Breast epithelium (tissue), 4 donors: ENCODE data around the gene ATP10D. TPM values are rescaled to one million over a fixed set of nuclear protein-coding genes. Genes with fewer than 3 reads are reported as not detected.
A peak's percentile ranks its signal among the peaks of the same experiment; 100 is the strongest.

ENCODE experiments used
- DNase-seq, 2 donors: peaks; one replicate each; pipeline ENCODE4 v3.0.0-alpha.2; 2019; ENCODE audit warnings: low spot score in 2 of 2
- H3K27ac ChIP-seq, 2 donors: fragments of 200-600 bp; sonication (generic) in 1 of 2; one replicate each; pipeline ENCODE4 v1.5.1; 2016 to 2019; ENCODE audit warnings: mild to moderate bottlenecking in 1 of 2
- H3K27me3 ChIP-seq, 2 donors: fragments of 200-600 bp; sonication (generic) in 1 of 2; one replicate each; pipeline versions ENCODE4 v1.5.1 to v1.6.0; 2017 to 2019; ENCODE audit warnings: control low read depth in 1 of 2, mild to moderate bottlenecking in 1 of 2
- H3K36me3 ChIP-seq: fragments of 200-600 bp; one replicate; pipeline ENCODE4 v1.5.1; 2019
- H3K4me1 ChIP-seq, 2 donors: fragments of 200-600 bp; sonication (generic); one replicate each; pipeline ENCODE4 v1.5.1; 2016 to 2019; ENCODE audit warnings: control low read depth in 1 of 2
- H3K4me3 ChIP-seq, 3 donors: fragments of 200-600 bp; sonication (generic); 1 replicate in 2 of 3; 2 replicates in 1 of 3; pipeline ENCODE4 v1.5.1; 2016 to 2019; ENCODE audit warnings: mild to moderate bottlenecking in 3 of 3, moderate library complexity in 2 of 3
- H3K9me3 ChIP-seq, 2 donors: fragments of 200-600 bp; sonication (generic) in 1 of 2; one replicate each; pipeline ENCODE4 v1.5.1; 2016 to 2019; ENCODE audit warnings: control low read depth in 1 of 2
- CTCF ChIP-seq, 3 donors: fragments of 450-650 bp; IDR thresholded peaks; one replicate each; pipeline ENCODE4 v1.5.1; 2016 to 2017; ENCODE audit warnings: antibody characterized with exemption in 3 of 3, mild to moderate bottlenecking in 3 of 3, moderate library complexity in 3 of 3
- POLR2A ChIP-seq: fragments of 450-650 bp; IDR thresholded peaks from one replicate; pipeline ENCODE4 v1.6.1; 2016; ENCODE audit warnings: antibody characterized with exemption, mild to moderate bottlenecking, moderate library complexity
- POLR2AphosphoS5 ChIP-seq, 3 donors: sonication (generic); formaldehyde crosslinking; IDR thresholded peaks; one replicate each; pipeline ENCODE4 v1.6.1; 2017; ENCODE audit warnings: antibody characterized with exemption in 3 of 3
- intact Hi-C: fragments of 100-400 bp; cut with DNase I; formaldehyde crosslinking; loops from one replicate; pipeline ENCODE4 v1.15.1; 2023; ENCODE audit warnings: low total_unique reads
- total RNA-seq, 3 donors: library from RNA; depleted of rRNA; stranded (reverse); fragments of >200 nt; gene quantifications; one replicate each; pipeline ENCODE4 v1.1.0, GENCODE V29; 2016

Gene ATP10D
- total RNA-seq, 3 donors from 2014 or later = 13.3 to 26.2 (median 15.7) TPM

- intact Hi-C loops = no loop called here
- no peak overlapping the region for H3K27ac ChIP-seq
- no peaks in the 10 kb centered on the region for H3K4me1 ChIP-seq
- DNase-seq = no peak
- H3K27me3 ChIP-seq = no peaks in the 10 kb centered on the region
- no peaks in the 10 kb centered on the region for H3K9me3 ChIP-seq
- H3K36me3 ChIP-seq = no peaks in the 10 kb centered on the region
- H3K4me3 ChIP-seq = no peak overlapping the region
- no peak for TF ChIP-seq POLR2A
- TF ChIP-seq CTCF (IDR thresholded peaks at IDR 0.05) = no peak
- TF ChIP-seq POLR2AphosphoS5 (IDR thresholded peaks at IDR 0.05) = no peak
These were observed 20.6 kb downstream of the ATP10D start for GRCh38 chr4:47505666-47506065.

DNA sequence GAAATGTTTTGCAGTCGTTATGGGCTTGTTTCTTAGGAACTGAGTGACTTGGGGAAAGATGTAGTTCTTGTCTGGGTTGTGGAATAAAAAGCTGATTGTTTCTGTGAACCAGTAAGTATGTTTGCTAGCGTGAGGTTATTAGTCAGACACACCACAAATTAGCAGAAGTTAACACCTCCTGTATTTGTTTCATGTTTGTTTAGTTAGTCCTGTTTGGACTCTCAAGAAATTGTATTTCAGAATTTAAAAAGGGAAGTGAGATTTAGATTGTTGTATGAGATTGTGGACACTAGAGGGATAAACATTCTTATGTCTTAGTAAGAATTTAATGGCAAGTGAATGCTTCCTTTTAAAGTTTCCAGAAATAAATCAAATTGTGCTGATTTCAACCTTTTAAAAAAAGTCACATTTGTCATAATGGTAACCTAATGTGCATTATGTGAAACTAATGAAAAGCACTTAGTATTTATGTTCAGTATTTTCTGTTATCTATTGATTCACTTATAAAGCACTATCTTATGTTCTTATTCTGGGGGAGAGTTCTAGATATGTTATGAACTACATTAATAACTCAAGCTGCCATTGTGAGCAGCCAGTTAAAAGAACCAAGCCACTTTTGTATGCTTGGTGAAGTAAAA lies 25.6 kb downstream of the ATP10D start:
- no peak for DNase-seq
- Histone ChIP-seq H3K27ac (peak overlapping the region; percentile 30 to 40), H3K27me3 (no peaks in the 10 kb centered on the region), H3K9me3 (no peaks in the 10 kb centered on the region), H3K4me3 (no peak overlapping the region), H3K36me3 (peaks cover 3% of the 10 kb centered on the region), H3K4me1 (no peaks in the 10 kb centered on the region)
- intact Hi-C loops = no loop called here
- TF ChIP-seq POLR2A = no peak
- peak in 1 of 3 donors; percentile 10 for TF ChIP-seq CTCF (IDR thresholded peaks at IDR 0.05)
- TF ChIP-seq POLR2AphosphoS5 (IDR thresholded peaks at IDR 0.05) = no peak

GRCh38 chr4:47513461-47513860 lies 28.4 kb downstream of the ATP10D start:
- Histone ChIP-seq H3K9me3 (no peaks in the 10 kb centered on the region), H3K27ac (no peak overlapping the region), H3K4me3 (no peak overlapping the region), H3K4me1 (no peaks in the 10 kb centered on the region), H3K27me3 (no peaks in the 10 kb centered on the region), H3K36me3 (peaks cover 3% of the 10 kb centered on the region)
- intact Hi-C loops = no loop called here
- no peak for TF ChIP-seq POLR2A
- no peak for TF ChIP-seq POLR2AphosphoS5 (IDR thresholded peaks at IDR 0.05)
- TF ChIP-seq CTCF (IDR thresholded peaks at IDR 0.05) = no peak
- DNase-seq = no peak

DNA sequence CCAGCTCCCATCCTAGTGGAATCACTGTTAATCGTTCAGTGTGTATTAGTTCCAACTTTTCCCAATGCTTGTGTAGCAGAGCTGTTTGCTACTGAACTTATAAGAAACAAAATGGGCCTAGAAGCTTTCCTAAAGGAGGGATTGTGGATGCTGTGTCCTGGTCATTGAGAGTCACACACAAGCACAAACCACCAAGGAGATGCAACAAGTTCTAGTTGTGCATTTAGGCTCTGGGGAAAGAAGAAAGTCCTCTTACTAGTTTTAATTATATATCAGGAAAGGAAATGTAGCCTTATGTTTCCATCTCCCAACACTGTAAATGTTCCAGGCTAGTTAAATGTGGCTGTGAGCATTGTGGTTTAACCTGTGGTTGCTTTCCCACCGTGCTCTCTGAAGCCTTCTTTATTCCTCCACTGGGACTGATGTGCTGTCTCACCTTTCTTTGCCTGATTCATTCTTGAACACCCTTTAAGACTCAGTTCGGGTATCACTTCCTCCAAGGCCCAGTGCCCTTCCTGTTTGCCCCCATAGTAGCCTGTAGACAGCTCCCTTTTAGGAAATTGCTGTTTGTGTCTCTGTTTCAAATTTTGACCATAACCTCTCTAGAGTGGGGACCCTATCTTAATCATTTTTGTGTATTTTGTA lies 34.3 kb downstream of the ATP10D start:
- no peak for DNase-seq
- H3K4me1 ChIP-seq = no peaks in the 10 kb centered on the region
- intact Hi-C loops = no loop called here
- no peaks in the 10 kb centered on the region for H3K36me3 ChIP-seq
- TF ChIP-seq POLR2A = no peak
- no peak for TF ChIP-seq POLR2AphosphoS5 (IDR thresholded peaks at IDR 0.05)
- no peak for TF ChIP-seq CTCF (IDR thresholded peaks at IDR 0.05)
- H3K27me3 ChIP-seq = no peaks in the 10 kb centered on the region
- no peaks in the 10 kb centered on the region for H3K9me3 ChIP-seq
- H3K27ac ChIP-seq = no peak overlapping the region
- no peak overlapping the region for H3K4me3 ChIP-seq

- H3K4me3 ChIP-seq = no peak overlapping the region
- TF ChIP-seq POLR2AphosphoS5 (IDR thresholded peaks at IDR 0.05) (no peak), POLR2A (no peak), CTCF (IDR thresholded peaks at IDR 0.05) (no peak)
- H3K4me1 ChIP-seq = no peaks in the 10 kb centered on the region
- peak overlapping the region; percentile 50 to 65 for H3K27ac ChIP-seq
- no peaks in the 10 kb centered on the region for H3K27me3 ChIP-seq
- H3K36me3 ChIP-seq = peaks cover 3% of the 10 kb centered on the region
- intact Hi-C loops = no loop called here
- peaks cover 0 to 11% of the 10 kb centered on the region in 2 donors for H3K9me3 ChIP-seq
- no peak for DNase-seq
These were observed 40.2 kb downstream of the ATP10D start for GRCh38 chr4:47525154-47525819.
